Muscle of leg (tissue), 11 donors: ENCODE measurements around the gene MAGI1. TPM values are rescaled to one million over a fixed set of nuclear protein-coding genes. Genes with fewer than 3 reads are reported as not detected.

Source experiments
- DNase-seq: peaks from one replicate; pipeline ENCODE4 v3.0.0; 2013
- H3K27ac ChIP-seq: one replicate; pipeline ENCODE4 v1.5.1; 2013; ENCODE audit warnings: mild to moderate bottlenecking, low read length, control low read depth
- H3K27me3 ChIP-seq: one replicate; pipeline ENCODE4 v1.6.1; 2013; ENCODE audit warnings: low read length; ENCODE audit not compliant: control insufficient read depth, insufficient read depth
- H3K36me3 ChIP-seq: one replicate; pipeline ENCODE4 v1.6.1; 2013; ENCODE audit warnings: low read length; ENCODE audit not compliant: control insufficient read depth, insufficient read depth
- H3K4me1 ChIP-seq: one replicate; pipeline ENCODE4 v1.6.1; 2013; ENCODE audit warnings: low read length; ENCODE audit not compliant: control insufficient read depth, insufficient read depth
- H3K4me3 ChIP-seq: one replicate; pipeline ENCODE4 v1.5.1; 2013; ENCODE audit warnings: low read length, control low read depth
- H3K9me3 ChIP-seq: replicated peaks from 2 replicates; pipeline ENCODE4 v1.6.1; 2013; ENCODE audit warnings: low read depth, low read length; ENCODE audit not compliant: control insufficient read depth
- WGBS: methylation state at CpG from one replicate; pipeline ENCODE4 v1.1.5; 2013; ENCODE audit warnings: missing lambda C conversion rate; ENCODE audit not compliant: insufficient coverage; 5-methylcytosine and 5-hydroxymethylcytosine counted together
- polyA plus RNA-seq, 8 donors: library from polyadenylated mRNA; unstranded; fragments of 120-200 nt; gene quantifications; one replicate each; pipeline versions ENCODE4 v1.2.1 to v1.2.3, GENCODE V29; 2013; ENCODE audit warnings: inconsistent platforms in 1 of 8, low replicate concordance in 1 of 8; ENCODE audit not compliant: insufficient read length in 8 of 8, insufficient read depth in 1 of 8
- total RNA-seq: library from RNA; stranded (reverse); fragments of 120-200 nt; gene quantifications from one replicate; pipeline ENCODE4 v1.2.4, GENCODE V29; 2013

MAGI1 gene
- total and polyA plus RNA-seq, 9 donors, result 10.0 to 16.8 (median 12.0) TPM

DNA sequence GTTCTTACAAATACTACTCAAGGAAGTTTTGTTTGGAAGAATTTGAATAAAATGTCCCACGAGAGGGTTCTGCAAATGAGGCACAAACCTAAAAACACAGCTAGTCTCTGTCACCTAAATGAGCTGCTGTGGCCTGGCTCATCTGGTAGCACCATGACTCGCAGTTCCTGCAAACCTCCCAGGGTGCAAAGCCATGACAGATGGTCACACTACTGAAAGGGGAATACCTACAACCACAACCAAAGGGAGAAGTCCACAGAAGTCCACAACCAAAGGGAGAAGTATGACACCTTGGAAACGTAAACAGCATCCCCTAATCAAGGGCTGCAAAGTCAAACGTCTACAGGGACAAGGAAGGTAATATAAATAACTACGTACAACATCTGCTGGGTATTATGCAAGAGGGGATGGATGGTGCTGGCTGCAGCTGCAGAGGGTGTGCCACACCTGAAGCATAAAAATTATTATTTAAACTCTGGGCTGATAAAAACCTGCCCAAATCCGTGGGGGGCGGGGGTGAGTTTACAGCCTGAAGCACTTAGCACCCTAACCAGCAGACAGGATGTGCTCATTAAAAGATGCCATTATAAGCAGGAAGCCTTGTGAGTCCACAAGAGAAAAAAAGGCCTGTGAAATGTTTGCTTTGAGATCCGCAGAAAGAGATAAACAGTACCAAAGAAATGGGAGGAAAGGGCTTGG, 184.0 kb downstream of the MAGI1 start:
- 44% methylated on average over 4 of the region's 8 CpGs for WGBS

DNA sequence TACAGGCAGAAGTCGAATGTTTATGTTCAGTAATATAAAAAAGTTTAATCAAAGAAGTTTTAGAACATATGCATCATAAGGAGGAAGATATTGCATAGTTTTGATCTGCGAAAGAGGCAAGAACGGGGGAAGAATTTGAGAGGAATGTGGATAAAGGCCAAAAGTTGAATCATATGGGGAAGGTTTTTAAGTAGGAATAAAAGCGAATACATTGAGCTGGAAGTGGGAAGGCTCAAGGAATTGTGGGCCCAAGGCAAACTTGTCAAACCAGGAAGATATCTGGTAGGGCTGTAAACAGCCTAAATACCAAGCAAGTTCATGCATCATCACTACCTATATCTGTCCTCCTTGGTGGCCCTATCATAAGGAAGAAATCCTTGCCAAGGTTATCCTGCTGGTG, 186.9 kb downstream of the MAGI1 start:
- H3K27me3 ChIP-seq, result no peaks in the 10 kb centered on the region
- H3K4me3 ChIP-seq, result no peak overlapping the region
- 11% methylated on average over 2 of the region's 4 CpGs for WGBS
- H3K4me1 ChIP-seq, result peaks cover 2% of the 10 kb centered on the region
- H3K27ac ChIP-seq, result no peak overlapping the region
- H3K36me3 ChIP-seq, result no peaks in the 10 kb centered on the region
- DNase-seq, result peak; percentile 51
- no peaks in the 10 kb centered on the region for H3K9me3 ChIP-seq

More for the DNA sequence above, 184.0 kb downstream of the MAGI1 start:
- no peaks in the 10 kb centered on the region for H3K27me3 ChIP-seq
- H3K9me3 ChIP-seq, result no peaks in the 10 kb centered on the region
- H3K4me3 ChIP-seq, result no peak overlapping the region
- no peak for DNase-seq
- H3K36me3 ChIP-seq, result no peaks in the 10 kb centered on the region
- no peaks in the 10 kb centered on the region for H3K4me1 ChIP-seq
- H3K27ac ChIP-seq, result no peak overlapping the region

DNA sequence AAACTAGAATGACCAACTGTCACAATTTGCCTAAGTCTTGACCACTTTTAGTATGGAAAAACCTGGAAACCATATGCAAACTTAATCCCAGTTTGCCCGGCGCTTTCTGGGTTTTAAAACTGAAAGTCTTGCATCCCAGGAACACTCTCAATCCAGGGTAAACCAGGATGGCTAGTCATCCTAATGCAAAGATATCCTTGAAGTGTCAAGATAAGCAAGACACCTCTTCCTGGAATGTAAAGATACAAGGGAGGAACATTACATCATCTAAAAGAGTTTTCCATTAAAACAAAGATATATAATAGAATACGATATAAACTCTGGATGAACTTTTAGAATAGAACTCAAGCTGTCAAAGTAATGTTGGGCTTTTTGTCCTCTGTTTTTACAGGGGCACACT, 188.5 kb downstream of the MAGI1 start:
- Histone ChIP-seq H3K27ac (no peak overlapping the region), H3K36me3 (no peaks in the 10 kb centered on the region), H3K9me3 (no peaks in the 10 kb centered on the region), H3K27me3 (no peaks in the 10 kb centered on the region), H3K4me1 (peaks cover 4% of the 10 kb centered on the region), H3K4me3 (no peak overlapping the region)
- no peak for DNase-seq
- no CpG with 5 or more reads among the region's 3 CpGs for WGBS

DNA sequence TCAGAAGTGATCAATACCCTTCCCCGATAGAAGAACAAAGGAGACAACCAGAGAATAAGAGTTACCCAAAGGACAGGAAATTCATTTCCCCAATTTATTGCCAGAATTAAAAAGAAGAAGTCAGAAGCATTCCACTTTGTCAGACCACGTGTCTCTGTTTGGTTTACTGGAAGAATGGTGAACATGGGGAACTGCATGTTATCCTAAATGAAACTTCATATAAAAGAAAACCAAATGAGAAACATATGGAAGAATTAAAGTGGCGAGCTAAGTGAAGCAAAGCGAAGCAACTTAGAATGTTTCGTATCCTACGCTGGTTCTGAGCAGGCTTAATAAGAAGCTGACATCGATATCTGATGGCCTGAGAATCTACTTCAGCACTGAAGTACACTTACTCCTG, 190.7 kb downstream of the MAGI1 start:
- H3K9me3 ChIP-seq, result no peaks in the 10 kb centered on the region
- H3K27me3 ChIP-seq, result no peaks in the 10 kb centered on the region
- no peak for DNase-seq
- WGBS, result 74% methylated on average over 3 of the region's 7 CpGs
- H3K27ac ChIP-seq, result no peak overlapping the region
- no peaks in the 10 kb centered on the region for H3K36me3 ChIP-seq
- peaks cover 4% of the 10 kb centered on the region for H3K4me1 ChIP-seq
- no peak overlapping the region for H3K4me3 ChIP-seq

DNA sequence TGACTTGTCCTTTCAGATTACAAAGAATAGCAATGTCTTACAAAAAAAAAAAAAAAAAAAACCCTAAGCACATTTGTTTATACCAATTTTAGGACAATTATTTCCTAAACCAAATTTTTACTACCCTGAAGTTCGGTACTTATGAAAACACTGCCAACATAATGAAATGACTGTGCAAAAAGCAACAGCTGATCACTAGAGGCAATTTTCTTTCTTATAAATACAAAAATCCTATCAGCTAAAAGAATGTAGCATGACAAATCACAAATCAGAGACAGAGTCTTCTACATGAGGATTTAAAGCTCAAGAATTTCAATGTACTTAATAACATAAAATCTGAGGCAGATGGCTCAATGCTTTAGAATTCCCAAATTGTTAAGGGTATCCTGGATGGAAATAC, 191.8 kb downstream of the MAGI1 start:
- Histone ChIP-seq H3K4me3 (no peak overlapping the region), H3K4me1 (peaks cover 4% of the 10 kb centered on the region), H3K27me3 (no peaks in the 10 kb centered on the region), H3K9me3 (no peaks in the 10 kb centered on the region), H3K27ac (no peak overlapping the region), H3K36me3 (no peaks in the 10 kb centered on the region)
- no peak for DNase-seq
- WGBS, result no CpG with 5 or more reads among the region's 1 CpG

DNA sequence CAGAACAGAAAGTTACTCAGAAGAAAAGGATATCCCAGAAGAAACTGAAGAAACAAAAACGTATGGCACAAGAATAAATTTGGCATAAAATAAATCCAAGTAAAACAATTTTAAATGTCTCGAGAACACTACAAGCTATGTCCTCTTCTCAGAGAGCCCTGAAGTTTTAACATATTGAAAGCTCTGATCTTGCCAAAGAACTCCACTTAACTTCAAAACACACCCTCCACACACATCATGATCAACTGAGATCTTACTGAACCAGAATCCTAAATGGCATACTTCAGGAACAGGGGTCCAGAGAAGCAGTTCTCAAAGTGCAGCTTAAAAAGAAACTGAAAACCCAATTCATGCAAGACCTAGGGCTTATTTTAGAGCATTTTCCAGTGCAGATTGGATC, 194.3 kb downstream of the MAGI1 start:
- no peak overlapping the region for H3K27ac ChIP-seq
- no peak for DNase-seq
- no peaks in the 10 kb centered on the region for H3K27me3 ChIP-seq
- no peaks in the 10 kb centered on the region for H3K9me3 ChIP-seq
- peaks cover 4% of the 10 kb centered on the region for H3K4me1 ChIP-seq
- no peak overlapping the region for H3K4me3 ChIP-seq
- WGBS, result 80% methylated on average over 1 of the region's 2 CpGs
- no peaks in the 10 kb centered on the region for H3K36me3 ChIP-seq

DNA sequence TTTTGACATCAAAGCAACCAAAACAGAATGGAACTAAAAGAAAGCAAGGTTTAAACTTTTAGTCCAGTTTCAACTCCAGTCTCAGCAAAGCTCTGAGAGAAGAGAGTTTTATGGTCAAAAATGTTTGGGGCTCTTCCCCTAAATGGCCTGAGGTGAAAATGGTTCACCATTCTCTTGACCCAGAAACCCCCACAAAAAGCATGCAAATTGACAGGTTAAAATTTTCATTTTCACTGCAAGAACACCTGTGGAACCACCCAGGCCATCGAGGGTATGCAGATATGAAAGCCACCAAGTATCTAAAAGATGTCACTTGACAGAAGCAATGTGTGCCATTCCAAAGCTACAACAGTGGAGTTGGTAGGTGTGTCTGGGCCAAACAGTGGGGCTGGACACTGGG, 195.0 kb downstream of the MAGI1 start:
- WGBS, result 100% methylated on average over 1 of the region's 1 CpG
- DNase-seq, result no peak
- no peaks in the 10 kb centered on the region for H3K36me3 ChIP-seq
- H3K27me3 ChIP-seq, result no peaks in the 10 kb centered on the region
- no peaks in the 10 kb centered on the region for H3K9me3 ChIP-seq
- no peak overlapping the region for H3K4me3 ChIP-seq
- peaks cover 4% of the 10 kb centered on the region for H3K4me1 ChIP-seq
- no peak overlapping the region for H3K27ac ChIP-seq

DNA sequence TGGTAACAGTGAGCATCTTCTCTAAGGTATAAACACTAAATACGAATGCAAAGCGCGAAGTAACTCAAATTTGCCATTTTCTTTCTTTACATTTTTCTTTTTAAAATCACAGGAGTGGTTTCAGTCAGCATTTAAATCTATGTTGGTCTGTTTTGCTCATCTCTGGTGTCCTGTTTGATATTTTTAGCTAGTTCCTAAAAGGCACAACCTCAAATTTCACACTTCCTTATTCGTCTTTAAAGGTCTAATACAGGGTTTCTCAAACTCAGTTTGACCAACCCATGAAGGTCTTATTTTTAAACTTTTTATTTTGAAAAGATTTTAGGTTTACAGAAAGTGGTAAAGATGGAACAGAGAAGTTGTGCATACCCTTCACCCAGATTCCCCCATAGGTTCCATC, 201.1 kb downstream of the MAGI1 start:
- WGBS, result no CpG with 5 or more reads among the region's 4 CpGs
- Histone ChIP-seq H3K9me3 (no peaks in the 10 kb centered on the region), H3K27ac (no peak overlapping the region), H3K4me3 (no peak overlapping the region), H3K27me3 (no peaks in the 10 kb centered on the region), H3K36me3 (no peaks in the 10 kb centered on the region), H3K4me1 (no peaks in the 10 kb centered on the region)
- DNase-seq, result no peak

DNA sequence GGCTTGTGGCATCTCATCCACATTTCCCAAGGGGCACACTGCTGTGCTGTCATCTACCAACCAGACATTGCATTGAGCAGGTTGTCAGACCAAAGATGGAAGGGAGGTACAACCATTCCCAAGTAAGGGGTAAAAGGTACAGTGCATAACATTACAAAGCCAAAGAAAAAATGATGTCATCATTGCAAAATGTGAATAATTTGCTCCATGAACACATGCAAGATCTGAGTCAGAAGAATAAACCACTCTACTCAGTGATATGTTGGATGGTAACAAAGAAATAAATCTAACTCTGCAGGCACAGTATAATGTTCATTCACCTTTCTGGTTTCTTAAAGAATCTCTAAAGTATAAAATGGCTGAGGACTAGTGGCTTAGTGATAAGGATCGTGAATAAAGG, 202.7 kb downstream of the MAGI1 start:
- H3K4me3 ChIP-seq, result no peak overlapping the region
- H3K27me3 ChIP-seq, result no peaks in the 10 kb centered on the region
- no peak overlapping the region for H3K27ac ChIP-seq
- H3K36me3 ChIP-seq, result no peaks in the 10 kb centered on the region
- 91% methylated on average over 1 of the region's 1 CpG for WGBS
- no peaks in the 10 kb centered on the region for H3K9me3 ChIP-seq
- no peak for DNase-seq
- H3K4me1 ChIP-seq, result no peaks in the 10 kb centered on the region

DNA sequence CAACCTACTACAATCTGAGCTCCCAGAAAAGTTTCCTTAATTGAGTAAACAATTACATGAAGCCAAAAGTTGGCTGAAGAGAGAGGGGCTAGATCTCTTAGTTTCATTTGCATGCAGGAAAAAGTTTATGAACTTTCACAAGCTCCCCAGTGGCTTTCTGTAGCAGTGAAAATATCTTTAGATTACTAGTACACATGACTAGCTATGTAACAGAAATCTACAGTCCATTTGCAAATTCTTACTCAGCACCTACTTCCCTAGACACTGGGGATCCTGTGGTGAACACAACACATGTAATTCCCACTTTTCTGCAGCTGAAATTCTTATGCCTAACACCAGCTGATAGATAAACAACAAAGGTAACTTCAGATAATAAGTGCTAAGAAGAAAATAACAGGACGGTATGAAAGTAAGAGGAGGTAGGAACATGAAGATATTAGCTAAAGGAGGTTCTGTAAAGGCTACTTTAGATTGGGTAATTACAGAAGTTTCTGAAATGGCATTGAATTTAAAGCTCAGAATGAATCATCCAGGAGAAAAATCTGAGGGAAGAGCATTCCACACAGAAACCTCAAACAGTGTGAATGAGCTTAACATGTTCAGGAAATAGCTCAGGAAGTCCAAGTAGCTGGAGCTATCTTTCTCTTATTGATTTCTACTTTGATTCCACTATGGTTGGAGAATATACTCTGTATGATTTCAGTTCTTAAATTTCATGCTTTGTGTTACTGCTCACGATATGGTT, 204.8 kb downstream of the MAGI1 start:
- peak; percentile 39 for DNase-seq
- Histone ChIP-seq H3K36me3 (no peaks in the 10 kb centered on the region), H3K27me3 (no peaks in the 10 kb centered on the region), H3K9me3 (no peaks in the 10 kb centered on the region), H3K27ac (no peak overlapping the region), H3K4me3 (no peak overlapping the region), H3K4me1 (no peaks in the 10 kb centered on the region)
- WGBS, result 0% methylated on average over 1 of the region's 2 CpGs
